ENCODE measurements around the gene FZD2.
"Not testable (repeated sequence)": the region's sequence is repeated elsewhere in the genome, so short reads cannot be mapped to it uniquely, and the experiment has no call there.

Gene FZD2

DNA sequence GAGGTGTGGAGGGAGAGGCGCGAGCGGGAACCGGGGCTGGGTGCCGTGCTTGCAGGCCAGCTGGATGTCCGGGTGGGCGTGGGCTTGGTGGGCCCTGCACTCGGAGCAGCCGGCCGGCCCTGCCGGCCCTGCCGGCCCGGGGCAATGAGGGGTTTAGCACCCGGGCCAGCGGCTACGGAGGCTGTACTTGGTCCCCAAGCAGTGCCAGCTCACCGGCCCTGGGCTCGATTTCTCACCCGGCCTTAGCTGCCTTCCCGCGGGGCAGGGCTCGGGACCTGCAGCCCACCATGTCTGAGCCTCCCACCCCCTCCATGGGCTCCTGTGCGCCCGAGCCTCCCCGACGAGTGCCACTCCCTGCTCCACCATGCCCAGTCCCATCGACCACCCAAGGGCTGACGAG, 29.3 kb upstream of the FZD2 start:
- FAIRE-seq (no peak), DNase-seq (ENCODE audit: insufficient read length, low spot score) (no peak)
- TF ChIP-seq, protein P1, sequence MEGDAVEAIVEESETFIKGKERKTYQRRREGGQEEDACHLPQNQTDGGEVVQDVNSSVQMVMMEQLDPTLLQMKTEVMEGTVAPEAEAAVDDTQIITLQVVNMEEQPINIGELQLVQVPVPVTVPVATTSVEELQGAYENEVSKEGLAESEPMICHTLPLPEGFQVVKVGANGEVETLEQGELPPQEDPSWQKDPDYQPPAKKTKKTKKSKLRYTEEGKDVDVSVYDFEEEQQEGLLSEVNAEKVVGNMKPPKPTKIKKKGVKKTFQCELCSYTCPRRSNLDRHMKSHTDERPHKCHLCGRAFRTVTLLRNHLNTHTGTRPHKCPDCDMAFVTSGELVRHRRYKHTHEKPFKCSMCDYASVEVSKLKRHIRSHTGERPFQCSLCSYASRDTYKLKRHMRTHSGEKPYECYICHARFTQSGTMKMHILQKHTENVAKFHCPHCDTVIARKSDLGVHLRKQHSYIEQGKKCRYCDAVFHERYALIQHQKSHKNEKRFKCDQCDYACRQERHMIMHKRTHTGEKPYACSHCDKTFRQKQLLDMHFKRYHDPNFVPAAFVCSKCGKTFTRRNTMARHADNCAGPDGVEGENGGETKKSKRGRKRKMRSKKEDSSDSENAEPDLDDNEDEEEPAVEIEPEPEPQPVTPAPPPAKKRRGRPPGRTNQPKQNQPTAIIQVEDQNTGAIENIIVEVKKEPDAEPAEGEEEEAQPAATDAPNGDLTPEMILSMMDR (IDR thresholded peaks at IDR 0.05; ENCODE audit: insufficient read depth, missing control alignments), result no peak

DNA sequence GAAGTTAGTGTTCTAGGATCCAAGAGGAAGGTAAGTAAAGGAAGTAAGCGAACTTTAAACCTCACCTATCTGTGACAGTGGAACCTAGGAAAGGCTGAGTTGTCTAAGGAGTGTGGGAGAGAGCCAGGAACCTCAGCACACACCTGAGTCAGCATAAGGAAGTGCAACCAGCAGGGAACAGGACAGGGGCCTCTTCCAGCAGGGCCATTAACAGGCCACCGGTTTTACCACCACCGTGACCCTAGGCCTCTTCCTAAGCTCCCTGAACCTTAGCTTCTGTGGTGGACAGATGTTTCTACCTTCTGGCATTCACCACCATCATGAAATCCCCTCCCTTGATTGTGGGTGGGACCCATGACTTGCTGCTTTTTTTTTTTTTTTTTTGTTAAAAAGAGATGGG, 27.4 kb upstream of the FZD2 start:
- TF ChIP-seq, protein P1 (IDR thresholded peaks at IDR 0.05; ENCODE audit: insufficient read depth, missing control alignments), result no peak
- DNase-seq (ENCODE audit: insufficient read length, low spot score) (no peak), FAIRE-seq (no peak)

DNA sequence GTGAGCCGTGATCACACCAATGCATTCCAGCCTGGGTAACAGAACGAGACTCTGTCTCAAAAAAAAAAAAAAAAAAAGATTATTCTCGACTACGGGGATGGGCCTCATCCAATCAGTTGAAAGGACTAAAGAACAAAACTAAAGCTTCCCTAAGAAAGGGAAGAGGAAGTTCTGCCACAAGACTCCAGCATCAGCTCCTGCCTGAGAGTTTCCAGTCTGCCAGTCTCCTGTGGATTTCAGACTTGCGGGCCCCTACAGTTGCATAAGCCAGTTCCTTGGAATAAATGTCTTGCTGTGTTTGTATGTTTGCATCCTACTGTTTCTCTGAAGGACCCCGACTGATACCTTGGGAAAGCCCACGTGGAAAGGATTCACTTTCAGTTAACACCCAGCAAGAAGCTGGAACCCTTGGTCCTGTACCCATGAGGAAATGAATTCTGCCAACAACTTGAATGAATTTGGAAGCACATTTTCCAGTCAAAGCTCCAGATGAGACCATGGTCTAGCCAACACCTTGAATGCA, 26.3 kb upstream of the FZD2 start:
- FAIRE-seq (no peak), DNase-seq (ENCODE audit: insufficient read length, low spot score) (no peak)
- TF ChIP-seq, protein P1 (IDR thresholded peaks at IDR 0.05; ENCODE audit: insufficient read depth, missing control alignments), result no peak

DNA sequence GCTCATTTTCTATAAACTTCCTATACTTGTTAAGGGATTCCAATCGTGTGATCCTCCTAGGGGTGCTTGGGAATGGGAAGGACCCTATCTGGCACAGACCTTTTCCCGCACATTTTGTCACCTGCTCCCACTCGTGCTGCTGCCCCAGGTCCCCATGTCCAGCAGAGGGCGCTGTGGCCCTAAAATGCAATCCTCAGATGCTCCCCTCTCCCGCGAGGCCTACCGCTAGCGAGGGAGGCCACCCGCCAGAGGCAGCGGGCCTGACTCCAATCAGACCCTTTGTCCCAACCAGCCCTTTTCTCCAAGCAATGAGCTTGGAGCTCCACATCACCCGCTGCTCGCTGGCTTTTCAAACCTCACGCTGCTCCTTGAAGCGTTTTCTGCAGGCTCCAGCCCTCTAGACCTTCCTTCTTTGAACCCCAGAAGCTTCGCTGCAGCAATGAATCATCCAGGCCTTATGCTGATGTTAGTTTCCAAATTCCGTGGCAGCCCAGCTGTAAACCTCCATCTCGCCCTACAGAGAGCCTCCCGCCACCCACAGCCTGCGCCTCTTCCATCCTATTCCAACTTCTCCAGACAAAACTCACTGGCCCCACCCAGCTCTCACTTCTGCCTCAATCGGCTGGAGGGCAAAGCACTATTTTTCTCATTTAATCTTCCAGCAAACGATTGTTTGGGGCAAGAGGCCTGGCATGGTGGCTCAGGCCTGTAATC, 23.6 kb upstream of the FZD2 start:
- FAIRE-seq (no peak), DNase-seq (ENCODE audit: insufficient read length, low spot score) (peak; percentile 84)
- TF ChIP-seq, protein P1 (IDR thresholded peaks at IDR 0.05; ENCODE audit: insufficient read depth, missing control alignments), result peak; percentile 100

DNA sequence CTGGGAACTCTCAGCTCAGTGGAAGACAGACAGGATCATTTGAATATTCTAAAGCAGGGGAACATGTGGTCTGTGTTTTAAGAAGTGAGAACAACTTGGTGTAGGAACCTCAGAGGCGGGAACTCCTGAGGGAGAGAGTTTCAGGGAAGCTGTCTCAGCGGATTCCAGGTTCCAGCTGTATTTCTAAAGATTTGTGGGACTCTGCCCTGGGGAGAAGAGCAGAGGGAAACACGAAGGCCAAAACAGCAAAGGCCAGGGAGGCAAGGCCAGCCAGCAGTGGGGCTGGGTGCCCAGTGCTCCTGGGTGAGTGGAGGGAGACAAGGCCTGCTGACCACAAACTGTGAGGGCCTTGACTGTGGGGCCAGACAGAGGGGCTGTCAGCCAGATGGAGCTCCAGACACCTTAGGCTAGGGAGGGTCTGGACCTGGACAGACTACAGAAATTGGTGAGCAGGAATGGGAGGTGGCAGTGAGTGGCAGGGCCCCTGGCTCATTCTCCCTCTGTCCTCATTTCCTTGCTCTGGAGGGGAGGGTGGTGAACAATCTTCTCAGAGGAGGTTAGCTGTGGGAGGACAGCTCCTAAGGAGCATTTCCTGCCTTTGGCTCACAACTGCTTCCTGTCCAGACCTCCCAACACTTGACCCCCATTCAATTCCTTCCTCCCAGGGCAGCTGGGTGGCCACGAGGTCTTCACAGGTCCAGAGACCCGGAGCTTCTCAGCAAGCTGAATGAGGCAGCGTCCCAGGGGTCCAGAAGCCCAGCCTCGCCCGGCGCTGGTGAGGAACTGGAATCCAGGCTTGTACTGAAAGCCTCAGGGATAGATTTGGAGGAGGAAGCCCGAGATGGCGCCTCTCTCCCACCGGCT, 21.0 kb upstream of the FZD2 start:
- FAIRE-seq (no peak), DNase-seq (ENCODE audit: insufficient read length, low spot score) (no peak)
- TF ChIP-seq, protein P1 (IDR thresholded peaks at IDR 0.05; ENCODE audit: insufficient read depth, missing control alignments), result no peak

DNA sequence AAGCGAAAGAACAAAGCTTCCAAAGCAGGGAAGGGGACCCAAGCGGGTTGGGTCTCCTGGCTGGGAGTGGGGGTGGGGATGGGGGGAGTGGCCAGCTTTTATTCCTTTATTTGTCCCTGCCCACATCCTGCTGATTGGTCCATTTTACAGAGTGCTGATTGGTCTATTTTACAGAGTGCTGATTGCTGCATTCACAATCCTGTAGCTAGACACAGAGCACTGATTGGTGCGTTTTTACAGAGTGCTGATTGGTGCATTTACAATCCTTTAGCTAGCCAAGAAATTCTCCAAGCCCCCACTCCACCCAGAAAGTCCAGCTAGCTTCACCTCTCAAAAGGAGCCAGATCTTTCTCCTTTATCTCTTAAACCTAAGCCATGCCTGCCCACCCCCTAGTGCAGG, 19.4 kb upstream of the FZD2 start:
- DNase-seq (ENCODE audit: insufficient read length, low spot score); FAIRE-seq: not testable (repeated sequence)

DNA sequence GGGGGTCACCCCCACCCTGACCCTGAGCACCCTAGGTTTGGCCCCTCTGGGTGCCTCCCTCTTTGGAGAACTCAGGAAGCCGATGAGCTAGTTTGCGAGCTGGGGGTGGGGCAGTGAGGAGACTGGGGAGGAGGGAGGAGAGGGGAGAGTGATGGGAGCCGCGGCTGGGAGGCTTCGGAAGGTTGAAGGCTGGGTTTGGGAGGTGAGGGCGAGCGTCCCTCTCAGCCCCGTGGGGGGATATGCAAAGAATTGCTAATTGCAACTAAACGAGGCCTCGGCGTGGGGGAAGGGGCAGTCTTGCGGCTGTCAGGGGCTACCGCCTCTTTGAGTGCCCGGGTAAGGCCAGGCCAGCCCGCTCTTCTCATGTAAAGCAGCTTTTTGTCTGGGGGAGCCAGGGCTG, 17.6 kb upstream of the FZD2 start:
- FAIRE-seq, result no peak
- DNase-seq (ENCODE audit: insufficient read length, low spot score), result no peak
- TF ChIP-seq, protein P1 (IDR thresholded peaks at IDR 0.05; ENCODE audit: insufficient read depth, missing control alignments), result no peak

All from D721Med (cell line).